Neural cell (in vitro differentiated cells): ENCODE results near the gene MEMO1.

Experiments used
- EP300 ChIP-seq: fragments of 450-650 bp; conservative IDR thresholded peaks from 2 replicates; pipeline ENCODE4 v1.6.1; 2014; ENCODE audit warnings: antibody characterized with exemption, mild to moderate bottlenecking, moderate library complexity; ENCODE audit not compliant: poor library complexity, severe bottlenecking
- EZH2 ChIP-seq: fragments of 200-600, 300-800 bp; shearing (Covaris generic), sonication (generic); IDR thresholded peaks from 2 replicates; pipeline ENCODE4 v1.6.1; 2014; ENCODE audit warnings: antibody characterized with exemption, low read length, borderline replicate concordance, mild to moderate bottlenecking; ENCODE audit not compliant: insufficient read depth, poor library complexity, severe bottlenecking
- MXI1 ChIP-seq: fragments of 450-650 bp; conservative IDR thresholded peaks from 2 replicates; pipeline ENCODE4 v1.6.1; 2014; ENCODE audit warnings: antibody characterized with exemption, mild to moderate bottlenecking; ENCODE audit not compliant: poor library complexity, severe bottlenecking
- POLR2AphosphoS5 ChIP-seq: IDR thresholded peaks from 2 replicates; pipeline ENCODE4 v1.6.1; 2012
- TAF1 ChIP-seq: IDR thresholded peaks from 2 replicates; pipeline ENCODE4 v1.6.1; 2012; ENCODE audit warnings: low read depth
- TF ChIP-seq, protein P1 (sequence below): fragments of 450-650 bp; IDR thresholded peaks from 2 replicates; pipeline ENCODE4 v1.5.1; 2014; ENCODE audit warnings: antibody characterized with exemption, mild to moderate bottlenecking, moderate library complexity; ENCODE audit not compliant: poor library complexity, severe bottlenecking

DNA sequence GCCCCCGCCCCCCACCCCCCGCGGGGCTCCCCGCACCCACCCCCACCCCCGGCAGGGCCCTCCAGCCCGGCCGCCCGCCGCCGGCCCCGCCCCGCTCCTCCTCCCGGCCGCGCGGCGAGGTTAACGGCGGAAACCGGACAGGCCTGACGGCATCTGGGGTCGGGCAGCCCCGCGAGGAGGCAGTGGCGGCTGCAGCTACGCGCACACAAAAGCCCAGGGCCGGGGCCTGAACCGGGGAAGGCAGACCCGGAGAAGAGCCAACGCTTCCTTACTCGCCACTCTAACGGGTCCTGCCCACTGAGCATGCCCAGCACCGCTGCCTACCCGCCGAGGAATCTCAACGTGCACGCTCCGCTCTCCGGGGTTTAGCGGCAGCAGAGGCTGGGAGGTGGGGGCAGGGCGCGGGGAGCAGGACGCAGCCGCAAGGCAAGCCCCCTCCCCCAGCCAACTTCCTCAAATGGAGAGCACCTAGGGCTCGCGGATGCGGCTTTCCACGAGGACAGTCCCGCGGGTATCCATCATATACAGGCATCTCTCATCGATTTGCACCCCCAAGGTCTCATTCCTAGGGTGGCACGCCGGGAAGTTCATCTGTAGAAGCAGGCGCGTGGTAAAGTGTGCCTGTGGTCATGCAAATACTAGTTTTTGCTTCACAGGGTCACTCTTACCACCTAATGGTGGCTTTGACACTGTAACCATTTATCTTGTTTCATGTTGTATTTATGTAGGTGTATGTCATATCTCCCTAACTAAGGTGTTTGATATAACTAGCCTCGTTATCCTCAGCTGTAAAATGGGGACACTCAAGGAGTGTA lies at the start of gene MEMO1:
- TF ChIP-seq, protein P1, sequence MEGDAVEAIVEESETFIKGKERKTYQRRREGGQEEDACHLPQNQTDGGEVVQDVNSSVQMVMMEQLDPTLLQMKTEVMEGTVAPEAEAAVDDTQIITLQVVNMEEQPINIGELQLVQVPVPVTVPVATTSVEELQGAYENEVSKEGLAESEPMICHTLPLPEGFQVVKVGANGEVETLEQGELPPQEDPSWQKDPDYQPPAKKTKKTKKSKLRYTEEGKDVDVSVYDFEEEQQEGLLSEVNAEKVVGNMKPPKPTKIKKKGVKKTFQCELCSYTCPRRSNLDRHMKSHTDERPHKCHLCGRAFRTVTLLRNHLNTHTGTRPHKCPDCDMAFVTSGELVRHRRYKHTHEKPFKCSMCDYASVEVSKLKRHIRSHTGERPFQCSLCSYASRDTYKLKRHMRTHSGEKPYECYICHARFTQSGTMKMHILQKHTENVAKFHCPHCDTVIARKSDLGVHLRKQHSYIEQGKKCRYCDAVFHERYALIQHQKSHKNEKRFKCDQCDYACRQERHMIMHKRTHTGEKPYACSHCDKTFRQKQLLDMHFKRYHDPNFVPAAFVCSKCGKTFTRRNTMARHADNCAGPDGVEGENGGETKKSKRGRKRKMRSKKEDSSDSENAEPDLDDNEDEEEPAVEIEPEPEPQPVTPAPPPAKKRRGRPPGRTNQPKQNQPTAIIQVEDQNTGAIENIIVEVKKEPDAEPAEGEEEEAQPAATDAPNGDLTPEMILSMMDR = peak; percentile 55
- TF ChIP-seq EZH2 = no peak
- peak; percentile 80 for TF ChIP-seq EP300
- peak; percentile 74 for TF ChIP-seq TAF1
- peak; percentile 86 for TF ChIP-seq MXI1
- peak; percentile 90 for TF ChIP-seq POLR2AphosphoS5
